HL-60 (cell line): ENCODE measurements around the gene LOXL3.

Experiments
- CTCF ChIP-seq: IDR thresholded peaks from one replicate; pipeline ENCODE4 v1.5.1; 2011; ENCODE audit warnings: low read length, control low read depth, inconsistent platforms; ENCODE audit not compliant: insufficient read depth
- POLR2AphosphoS5 ChIP-seq: IDR thresholded peaks from 2 replicates; pipeline ENCODE4 v1.6.1; 2012; ENCODE audit warnings: low read depth

- TF ChIP-seq POLR2AphosphoS5: no peak
- no peak for TF ChIP-seq CTCF
Observed at GRCh38 chr2:74497777-74498499, 55.8 kb downstream of the LOXL3 start.
